GM19463 (cell line): ENCODE data around the gene STPG3.

Source experiments
- ATAC-seq: cut with Tn5 transposase; IDR thresholded peaks from one replicate; pipeline ENCODE4 v1.9.1; 2021; ENCODE audit warnings: mild to moderate bottlenecking, moderate library complexity; ENCODE audit not compliant: unreplicated experiment

Gene STPG3

GRCh38 chr9:137278061-137278701 lies 27.1 kb downstream of the STPG3 start:
- ATAC-seq: no peak

DNA sequence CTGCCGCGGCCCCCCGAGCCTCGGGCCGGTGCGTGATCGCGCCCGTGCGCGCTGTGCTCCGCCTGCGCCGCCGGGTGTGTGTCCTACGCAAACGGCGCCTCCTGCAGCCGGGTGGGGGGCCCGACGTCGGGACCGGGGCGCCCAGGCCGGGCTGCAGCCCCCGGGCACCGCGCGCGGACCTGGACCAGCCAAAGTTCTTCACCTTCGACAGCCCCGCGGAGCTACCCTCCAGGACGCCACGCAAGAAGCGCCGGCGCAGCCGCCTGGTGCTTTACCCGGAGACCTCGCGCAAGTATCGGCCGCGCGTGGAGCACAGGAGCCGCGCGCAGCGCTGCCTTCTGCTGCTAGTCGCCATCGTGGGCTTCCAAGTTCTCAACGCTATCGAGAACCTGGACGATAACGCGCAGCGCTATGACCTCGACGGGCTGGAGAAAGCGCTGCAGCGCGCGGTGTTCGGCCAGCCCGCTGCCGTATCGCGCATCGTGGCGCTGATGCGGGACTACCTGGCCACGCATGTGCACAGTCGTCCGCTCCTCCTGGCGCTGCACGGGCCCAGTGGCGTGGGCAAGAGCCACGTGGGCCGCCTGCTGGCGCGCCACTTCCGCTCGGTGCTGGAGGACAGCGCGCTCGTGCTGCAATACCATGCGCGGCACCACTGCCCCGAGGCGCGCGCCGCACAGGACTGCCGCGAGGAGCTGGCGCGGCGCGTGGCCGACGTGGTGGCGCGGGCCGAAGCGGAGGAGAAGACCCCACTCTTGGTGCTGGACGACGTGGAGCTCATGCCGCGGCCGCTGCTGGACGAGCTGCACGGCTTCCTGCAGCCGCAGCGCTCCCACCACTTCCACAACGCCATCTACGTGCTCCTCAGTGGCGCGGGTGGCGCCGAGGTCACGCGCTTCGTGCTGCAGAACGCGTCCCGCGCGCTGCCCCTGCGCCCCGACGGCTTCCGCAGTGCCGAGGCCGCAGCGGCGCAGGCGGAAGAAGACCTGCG lies 27.9 kb downstream of the STPG3 start:
- ATAC-seq: no peak

DNA sequence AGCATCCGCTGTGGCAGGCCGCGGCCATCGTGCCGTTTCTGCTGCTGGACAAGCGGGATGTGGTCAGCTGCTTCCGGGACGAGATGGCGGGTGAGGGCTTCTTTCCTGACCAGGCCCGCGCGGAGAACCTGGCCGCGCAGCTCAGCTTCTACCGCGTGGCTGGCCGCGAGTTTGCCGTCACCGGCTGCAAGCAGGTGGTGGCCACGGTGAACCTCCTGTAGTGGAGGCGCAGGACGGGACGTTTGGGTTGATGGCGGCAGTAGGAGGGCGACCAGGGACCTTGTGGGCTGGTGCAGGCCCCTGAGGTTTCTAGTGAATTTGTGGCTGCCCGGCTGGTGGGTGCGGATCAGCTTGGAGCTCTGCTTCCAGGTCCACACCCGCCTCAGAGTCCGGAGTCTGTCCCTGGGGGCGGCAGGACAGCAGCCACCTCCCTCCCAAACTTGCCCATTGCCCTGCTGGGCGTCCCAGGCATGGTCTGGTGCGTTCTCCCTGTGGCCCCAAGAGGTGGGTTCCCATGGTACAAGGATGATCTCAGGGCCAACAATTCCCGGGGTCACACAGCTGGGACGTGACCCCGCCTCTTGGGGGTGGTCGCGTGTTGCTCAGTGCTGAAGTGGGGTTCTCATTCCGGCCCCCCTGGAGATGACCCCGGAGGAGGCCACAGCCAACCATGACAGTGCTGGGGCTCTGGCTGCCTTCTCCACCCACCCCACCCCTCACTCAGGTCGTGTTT lies 28.8 kb downstream of the STPG3 start:
- ATAC-seq: no peak

- no peak for ATAC-seq
Measured at GRCh38 chr9:137280474-137281344, 29.6 kb downstream of the STPG3 start.

DNA sequence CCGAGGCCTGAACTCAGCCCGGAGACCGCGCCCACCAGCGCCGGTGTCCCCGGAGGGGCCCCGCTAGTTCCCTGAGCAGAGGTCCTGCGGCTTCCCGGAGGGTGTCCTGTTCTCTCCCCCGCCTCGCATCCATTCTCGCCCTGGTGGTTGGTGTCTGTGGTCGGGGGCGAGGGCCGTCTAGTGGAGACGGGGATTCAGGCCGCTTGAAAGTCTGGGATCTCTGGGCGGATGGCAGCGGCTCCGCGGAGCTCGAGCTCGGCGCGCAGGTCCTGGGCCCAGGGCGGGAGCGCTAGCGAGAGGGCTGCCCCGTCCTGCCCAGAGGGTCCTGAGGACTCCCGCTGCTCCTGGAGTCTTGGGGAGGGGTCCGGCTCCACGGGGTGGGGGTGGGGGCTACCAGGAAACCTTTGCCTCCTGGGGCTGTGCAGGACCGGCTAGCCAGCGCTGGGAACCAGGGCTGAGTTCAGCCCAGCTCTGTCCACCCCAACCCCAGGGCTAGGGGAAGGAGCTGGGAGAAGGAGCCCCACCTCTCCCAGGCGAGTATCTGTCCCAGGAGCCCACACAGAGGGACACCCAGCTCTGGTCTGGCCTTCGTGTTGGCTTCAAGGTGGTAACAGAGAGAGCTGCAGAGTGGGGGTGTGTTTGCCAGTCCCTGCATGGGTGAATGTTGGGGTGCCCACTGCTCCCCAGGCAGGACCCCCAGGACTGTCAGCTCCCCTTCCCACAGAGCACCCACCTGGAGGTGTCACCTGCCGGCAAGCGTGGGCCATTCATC lies 30.4 kb downstream of the STPG3 start:
- ATAC-seq: no peak

DNA sequence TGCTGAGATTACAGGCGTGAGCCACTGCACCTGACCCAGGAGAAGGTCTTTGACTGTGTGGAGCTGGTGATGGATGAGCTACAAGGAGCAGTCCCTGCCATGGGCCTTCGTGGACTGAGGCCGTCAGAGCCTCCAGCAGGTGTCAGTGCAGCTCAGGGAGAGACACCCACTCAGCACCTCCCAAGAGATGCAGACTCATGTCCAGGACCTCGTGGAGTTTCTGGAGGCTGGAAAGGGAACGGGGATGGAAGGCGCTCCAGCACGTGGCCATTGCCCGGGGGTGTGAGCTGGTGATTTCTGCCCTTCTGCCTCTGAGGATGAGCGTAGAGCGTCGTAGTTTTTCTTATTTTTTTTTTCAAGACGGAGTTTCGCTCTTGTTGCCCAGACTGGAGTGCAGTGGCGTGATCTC lies 35.9 kb downstream of the STPG3 start:
- ATAC-seq: no peak

DNA sequence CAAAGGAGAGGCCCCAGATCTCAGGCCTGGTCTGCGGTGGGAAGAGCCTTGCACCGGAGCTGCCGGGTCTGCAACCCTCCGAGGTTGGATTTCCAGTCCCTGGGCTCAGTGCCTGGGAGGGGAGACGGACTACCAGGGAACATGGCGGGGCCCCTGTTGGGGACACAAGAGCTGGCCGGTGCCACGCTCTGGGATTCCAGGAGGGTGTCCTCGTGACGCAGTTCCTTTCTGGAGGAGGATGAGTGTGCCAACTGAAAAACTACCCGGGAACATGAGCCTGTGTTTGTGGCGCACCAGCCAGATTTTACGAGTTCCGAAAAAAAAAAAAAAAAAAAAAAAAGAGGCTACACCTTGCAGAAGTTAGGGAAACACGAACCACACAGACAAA lies 42.0 kb downstream of the STPG3 start:
- ATAC-seq: no peak

DNA sequence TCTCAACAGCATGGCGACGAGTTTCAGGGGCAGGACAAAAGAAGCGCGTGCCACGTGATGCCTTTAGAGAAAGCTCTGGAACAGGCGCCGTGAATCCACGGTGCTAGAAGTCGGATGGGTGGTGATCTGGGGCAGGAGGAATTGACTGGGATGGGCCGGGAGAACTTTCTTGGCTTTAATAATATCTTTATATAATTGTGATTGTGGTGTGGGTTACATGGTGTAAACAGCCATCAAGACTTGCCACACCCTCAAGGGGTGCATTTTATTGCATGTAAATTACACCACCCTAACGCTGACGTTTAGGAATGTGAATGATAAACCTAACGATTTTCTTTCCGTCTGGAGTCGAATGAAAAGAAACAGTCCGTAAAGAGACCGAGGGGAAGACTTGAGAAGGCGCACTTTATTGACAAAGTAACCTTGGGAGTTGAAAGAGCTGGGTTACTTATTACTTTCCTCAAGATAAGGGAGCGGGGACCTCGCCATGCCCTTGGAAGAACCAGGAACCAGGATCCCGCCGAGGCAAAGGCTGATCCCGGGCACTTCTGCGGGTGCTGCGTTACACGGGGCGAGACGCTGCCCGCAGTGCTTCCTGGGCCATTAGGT lies 42.5 kb downstream of the STPG3 start:
- ATAC-seq: no peak

DNA sequence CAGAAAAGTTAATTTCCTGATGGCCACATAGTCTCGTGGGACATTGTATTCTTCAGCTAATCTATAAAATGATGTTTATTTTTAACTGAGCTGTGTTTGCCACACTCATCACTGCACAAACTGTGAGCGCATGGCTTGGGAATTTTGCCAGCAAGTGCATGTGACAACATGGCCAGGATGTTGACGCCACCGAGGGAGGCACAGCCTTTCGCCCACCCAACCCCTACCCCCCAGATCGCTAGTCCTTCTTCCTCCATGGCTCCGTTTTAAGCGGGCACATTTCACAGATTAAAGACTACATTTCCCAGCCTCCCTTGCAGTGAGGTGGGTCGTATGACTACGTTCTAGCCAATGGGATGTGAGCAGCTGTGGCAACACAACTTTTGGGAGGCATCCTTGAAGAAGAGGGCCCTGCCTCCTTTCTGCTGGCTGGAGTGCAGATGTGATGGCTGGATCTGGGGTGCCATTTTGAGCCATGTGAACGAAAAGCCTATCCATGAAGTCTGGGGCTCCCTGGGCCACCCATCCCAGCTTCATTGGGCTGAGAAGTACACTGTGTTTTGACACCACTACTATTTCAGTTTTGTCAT lies 43.1 kb downstream of the STPG3 start:
- ATAC-seq: no peak

DNA sequence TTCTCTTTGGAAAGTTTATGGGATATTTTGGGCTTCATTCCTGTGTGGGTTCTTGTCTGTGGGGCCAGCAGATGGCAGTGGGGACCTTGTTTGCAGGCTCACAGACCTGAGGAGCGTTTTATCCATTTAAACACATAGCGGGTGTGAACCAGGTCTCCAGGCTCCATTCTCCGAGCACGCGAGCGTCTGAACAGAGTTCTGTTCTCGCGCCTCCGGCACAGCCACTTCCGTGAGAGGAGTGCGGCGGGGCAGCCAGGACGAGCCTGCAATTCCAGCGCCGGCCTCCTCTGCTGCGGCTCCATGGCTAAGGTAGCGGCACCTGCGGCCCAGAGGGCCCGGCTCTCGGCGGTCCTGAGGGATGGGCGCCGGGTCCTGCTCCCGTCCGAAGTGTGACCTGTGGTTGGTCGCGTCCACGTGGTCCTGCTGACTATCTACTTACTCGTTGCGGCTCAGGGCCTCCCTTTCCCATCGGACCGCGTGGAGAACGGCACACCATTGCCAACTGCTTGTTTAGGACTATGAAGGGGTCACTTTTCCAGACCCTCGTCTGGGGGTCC lies 43.7 kb downstream of the STPG3 start:
- ATAC-seq: no peak

DNA sequence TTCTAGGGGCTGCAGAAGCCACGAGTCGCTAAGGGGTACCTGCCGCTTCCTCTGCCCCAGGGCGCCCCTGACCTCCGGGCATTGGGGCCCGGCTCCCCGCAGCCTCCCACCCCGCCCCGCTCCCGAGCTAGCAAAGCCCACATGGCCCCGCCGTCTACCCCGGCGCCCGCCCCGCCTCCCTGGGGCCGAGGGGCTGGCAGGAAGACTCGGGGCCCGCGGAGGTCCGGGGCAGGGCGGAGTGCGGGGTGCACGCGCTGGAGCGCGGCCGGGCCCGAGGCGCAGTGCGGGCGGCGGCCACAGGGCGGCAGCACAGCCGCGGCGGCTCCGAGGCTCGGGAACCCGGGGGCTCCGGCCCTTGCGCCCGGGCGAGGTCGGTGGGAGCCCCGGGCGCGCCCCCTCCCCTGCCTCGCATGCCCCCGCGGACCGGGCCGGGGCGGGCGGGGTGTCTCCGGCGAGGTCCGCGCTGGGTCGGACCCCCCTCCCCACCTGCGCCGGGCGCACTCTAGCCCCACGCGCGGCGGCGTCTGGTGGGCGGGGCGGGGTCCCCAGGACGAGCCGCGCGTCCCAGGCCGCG lies 44.2 kb downstream of the STPG3 start:
- ATAC-seq: no peak

- no peak for ATAC-seq
Measured at GRCh38 chr9:137295849-137296669, 45.0 kb downstream of the STPG3 start.

- no peak for ATAC-seq
Measured at GRCh38 chr9:137296670-137297664, 45.9 kb downstream of the STPG3 start.

- ATAC-seq: no peak
Measured at GRCh38 chr9:137297966-137298365, 46.9 kb downstream of the STPG3 start.

- no peak for ATAC-seq
Measured at GRCh38 chr9:137298401-137299202, 47.5 kb downstream of the STPG3 start.

DNA sequence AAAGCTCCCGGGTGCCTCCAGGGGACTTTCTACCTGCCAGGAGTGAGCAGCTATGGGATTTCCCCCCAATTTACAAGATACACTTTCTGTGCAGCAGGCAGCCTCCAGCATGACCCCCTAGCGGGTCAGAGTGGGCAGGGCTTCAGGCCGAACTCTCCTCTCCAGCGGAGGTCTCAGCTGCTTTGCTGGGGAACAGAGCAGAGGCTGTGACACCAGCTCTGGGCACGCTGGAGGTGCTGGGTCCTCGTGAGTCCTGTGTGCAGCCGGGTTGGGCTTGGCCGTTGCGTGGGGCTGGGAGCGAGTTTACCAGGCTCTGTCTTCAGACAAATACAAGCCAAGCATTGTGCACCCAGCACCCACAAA lies 48.1 kb downstream of the STPG3 start:
- ATAC-seq: no peak
